ENCODE data around the gene OSBPL6.

- TF ChIP-seq, protein P1, sequence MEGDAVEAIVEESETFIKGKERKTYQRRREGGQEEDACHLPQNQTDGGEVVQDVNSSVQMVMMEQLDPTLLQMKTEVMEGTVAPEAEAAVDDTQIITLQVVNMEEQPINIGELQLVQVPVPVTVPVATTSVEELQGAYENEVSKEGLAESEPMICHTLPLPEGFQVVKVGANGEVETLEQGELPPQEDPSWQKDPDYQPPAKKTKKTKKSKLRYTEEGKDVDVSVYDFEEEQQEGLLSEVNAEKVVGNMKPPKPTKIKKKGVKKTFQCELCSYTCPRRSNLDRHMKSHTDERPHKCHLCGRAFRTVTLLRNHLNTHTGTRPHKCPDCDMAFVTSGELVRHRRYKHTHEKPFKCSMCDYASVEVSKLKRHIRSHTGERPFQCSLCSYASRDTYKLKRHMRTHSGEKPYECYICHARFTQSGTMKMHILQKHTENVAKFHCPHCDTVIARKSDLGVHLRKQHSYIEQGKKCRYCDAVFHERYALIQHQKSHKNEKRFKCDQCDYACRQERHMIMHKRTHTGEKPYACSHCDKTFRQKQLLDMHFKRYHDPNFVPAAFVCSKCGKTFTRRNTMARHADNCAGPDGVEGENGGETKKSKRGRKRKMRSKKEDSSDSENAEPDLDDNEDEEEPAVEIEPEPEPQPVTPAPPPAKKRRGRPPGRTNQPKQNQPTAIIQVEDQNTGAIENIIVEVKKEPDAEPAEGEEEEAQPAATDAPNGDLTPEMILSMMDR (IDR thresholded peaks at IDR 0.05): no peak
- TF ChIP-seq, protein P2, sequence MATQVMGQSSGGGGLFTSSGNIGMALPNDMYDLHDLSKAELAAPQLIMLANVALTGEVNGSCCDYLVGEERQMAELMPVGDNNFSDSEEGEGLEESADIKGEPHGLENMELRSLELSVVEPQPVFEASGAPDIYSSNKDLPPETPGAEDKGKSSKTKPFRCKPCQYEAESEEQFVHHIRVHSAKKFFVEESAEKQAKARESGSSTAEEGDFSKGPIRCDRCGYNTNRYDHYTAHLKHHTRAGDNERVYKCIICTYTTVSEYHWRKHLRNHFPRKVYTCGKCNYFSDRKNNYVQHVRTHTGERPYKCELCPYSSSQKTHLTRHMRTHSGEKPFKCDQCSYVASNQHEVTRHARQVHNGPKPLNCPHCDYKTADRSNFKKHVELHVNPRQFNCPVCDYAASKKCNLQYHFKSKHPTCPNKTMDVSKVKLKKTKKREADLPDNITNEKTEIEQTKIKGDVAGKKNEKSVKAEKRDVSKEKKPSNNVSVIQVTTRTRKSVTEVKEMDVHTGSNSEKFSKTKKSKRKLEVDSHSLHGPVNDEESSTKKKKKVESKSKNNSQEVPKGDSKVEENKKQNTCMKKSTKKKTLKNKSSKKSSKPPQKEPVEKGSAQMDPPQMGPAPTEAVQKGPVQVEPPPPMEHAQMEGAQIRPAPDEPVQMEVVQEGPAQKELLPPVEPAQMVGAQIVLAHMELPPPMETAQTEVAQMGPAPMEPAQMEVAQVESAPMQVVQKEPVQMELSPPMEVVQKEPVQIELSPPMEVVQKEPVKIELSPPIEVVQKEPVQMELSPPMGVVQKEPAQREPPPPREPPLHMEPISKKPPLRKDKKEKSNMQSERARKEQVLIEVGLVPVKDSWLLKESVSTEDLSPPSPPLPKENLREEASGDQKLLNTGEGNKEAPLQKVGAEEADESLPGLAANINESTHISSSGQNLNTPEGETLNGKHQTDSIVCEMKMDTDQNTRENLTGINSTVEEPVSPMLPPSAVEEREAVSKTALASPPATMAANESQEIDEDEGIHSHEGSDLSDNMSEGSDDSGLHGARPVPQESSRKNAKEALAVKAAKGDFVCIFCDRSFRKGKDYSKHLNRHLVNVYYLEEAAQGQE (IDR thresholded peaks at IDR 0.05; ENCODE audit: insufficient read depth in 1 of 2, low read depth in 2 of 2, low read length in 1 of 2): no peak
- TF ChIP-seq POLR2AphosphoS5 (IDR thresholded peaks at IDR 0.05; ENCODE audit: low read depth, low read length): no peak
Observed at GRCh38 chr2:178386986-178387597, 192.8 kb downstream of the OSBPL6 start.

Measured in Panc1 (cell line).